RWPE2 (cell line): ENCODE data around the gene UST.

Experiments
- ATAC-seq: fragments of 200-7000 bp; cut with Tn5 transposase; 3 replicates; pipeline ENCODE4 v1.9.1; 2021; ENCODE audit warnings: low read depth
- DNase-seq: peaks from one replicate; pipeline ENCODE4 v3.0.0-alpha.2; 2020; ENCODE audit warnings: low spot score
- H3K27ac ChIP-seq: fragments of 450-650 bp; 2 replicates; pipeline ENCODE4 v1.5.1; 2017; ENCODE audit warnings: mild to moderate bottlenecking; ENCODE audit not compliant: poor library complexity, severe bottlenecking
- H3K27me3 ChIP-seq: fragments of 250-450 bp; sonication (Bioruptor Pico); 2 replicates; pipeline ENCODE4 v1.5.1; 2021; ENCODE audit warnings: mild to moderate bottlenecking, moderate library complexity; ENCODE audit not compliant: insufficient read depth, poor library complexity, severe bottlenecking
- H3K36me3 ChIP-seq: fragments of 250-450 bp; sonication (Bioruptor Pico); 2 replicates; pipeline ENCODE4 v1.5.1; 2020; ENCODE audit warnings: low read depth, mild to moderate bottlenecking, moderate library complexity
- H3K4me1 ChIP-seq: fragments of 250-450 bp; sonication (Bioruptor Pico); 2 replicates; pipeline ENCODE4 v1.5.1; 2021; ENCODE audit warnings: mild to moderate bottlenecking, moderate library complexity; ENCODE audit not compliant: insufficient read depth, poor library complexity, severe bottlenecking
- H3K4me3 ChIP-seq: fragments of 250-450 bp; sonication (Bioruptor Pico); 2 replicates; pipeline ENCODE4 v1.5.1; 2021; ENCODE audit warnings: mild to moderate bottlenecking, moderate library complexity; ENCODE audit not compliant: severe bottlenecking
- H3K9me3 ChIP-seq: fragments of 250-450 bp; sonication (Bioruptor Pico); 2 replicates; pipeline ENCODE4 v1.5.1; 2021; ENCODE audit warnings: mild to moderate bottlenecking, moderate library complexity; ENCODE audit not compliant: severe bottlenecking
- CTCF ChIP-seq: fragments of 450-650 bp; IDR thresholded peaks from one replicate; pipeline ENCODE4 v1.5.1; 2017; ENCODE audit warnings: mild to moderate bottlenecking, moderate library complexity; ENCODE audit not compliant: poor library complexity, severe bottlenecking

UST gene

GRCh38 chr6:148924226-148925012 lies 177.6 kb downstream of the UST start:
- H3K36me3 ChIP-seq: no peaks in the 10 kb centered on the region
- H3K4me3 ChIP-seq: no peak overlapping the region
- no peak for TF ChIP-seq CTCF
- no peaks in the 10 kb centered on the region for H3K9me3 ChIP-seq
- no peaks in the 10 kb centered on the region for H3K4me1 ChIP-seq
- no peaks in the 10 kb centered on the region for H3K27me3 ChIP-seq
- H3K27ac ChIP-seq: no peak overlapping the region
- DNase-seq: no peak
- no peak for ATAC-seq

- ATAC-seq: no peak
- Histone ChIP-seq H3K27me3 (no peaks in the 10 kb centered on the region), H3K4me1 (no peaks in the 10 kb centered on the region), H3K9me3 (no peaks in the 10 kb centered on the region), H3K4me3 (no peak overlapping the region), H3K36me3 (no peaks in the 10 kb centered on the region), H3K27ac (no peak overlapping the region)
- DNase-seq: no peak
- no peak for TF ChIP-seq CTCF
These were observed 178.9 kb downstream of the UST start for GRCh38 chr6:148925701-148926100.

- no peak for TF ChIP-seq CTCF
- Histone ChIP-seq H3K36me3 (no peaks in the 10 kb centered on the region), H3K4me1 (no peaks in the 10 kb centered on the region), H3K4me3 (no peak overlapping the region), H3K27ac (no peak overlapping the region), H3K9me3 (no peaks in the 10 kb centered on the region), H3K27me3 (no peaks in the 10 kb centered on the region)
- no peak for DNase-seq
- ATAC-seq: no peak
These were observed 179.6 kb downstream of the UST start for GRCh38 chr6:148926478-148926877.

- H3K27ac ChIP-seq: no peak overlapping the region
- no peaks in the 10 kb centered on the region for H3K9me3 ChIP-seq
- ATAC-seq: no peak
- no peak overlapping the region for H3K4me3 ChIP-seq
- DNase-seq: no peak
- H3K36me3 ChIP-seq: no peaks in the 10 kb centered on the region
- H3K4me1 ChIP-seq: no peaks in the 10 kb centered on the region
- no peaks in the 10 kb centered on the region for H3K27me3 ChIP-seq
- no peak for TF ChIP-seq CTCF
These were observed 180.8 kb downstream of the UST start for GRCh38 chr6:148927586-148927985.

GRCh38 chr6:148928811-148929210 lies 182.0 kb downstream of the UST start:
- no peak for TF ChIP-seq CTCF
- no peaks in the 10 kb centered on the region for H3K27me3 ChIP-seq
- no peaks in the 10 kb centered on the region for H3K9me3 ChIP-seq
- no peak for DNase-seq
- H3K27ac ChIP-seq: no peak overlapping the region
- H3K36me3 ChIP-seq: no peaks in the 10 kb centered on the region
- no peaks in the 10 kb centered on the region for H3K4me1 ChIP-seq
- H3K4me3 ChIP-seq: no peak overlapping the region
- ATAC-seq: no peak
